ENCODE data around the gene GLTPD2.

Gene GLTPD2
- total RNA-seq: 0 to 0.40 reads per million in 2 donors

- no peak for DNase-seq
Observed at GRCh38 chr17:4788807-4789700, at the start of gene GLTPD2. Gene GLTPD2, plus strand, starts transcription at chr17:4788964. Its CDS starts 48 bp downstream, at chr17:4789012.

- DNase-seq: peak; percentile 32 to 69 (median 56)
Observed at GRCh38 chr17:4739122-4740024, 49.4 kb upstream of the GLTPD2 start, which contains the start of the genes CXCL16 and ZMYND15. Gene CXCL16, minus strand, starts transcription at chr17:4739928. Its CDS starts 589 bp downstream, at chr17:4739339. Gene ZMYND15, plus strand, starts transcription at chr17:4739833. Its CDS starts 716 bp downstream, at chr17:4740549.

- no peak for DNase-seq
Observed at GRCh38 chr17:4740025-4740351, 48.8 kb upstream of the GLTPD2 start.

GRCh38 chr17:4740584-4740983 lies 48.2 kb upstream of the GLTPD2 start:
- DNase-seq: no peak

GRCh38 chr17:4741544-4741943 lies 47.2 kb upstream of the GLTPD2 start:
- DNase-seq: no peak

GRCh38 chr17:4742133-4742532 lies 46.6 kb upstream of the GLTPD2 start:
- DNase-seq: no peak

GRCh38 chr17:4742629-4743028 lies 46.1 kb upstream of the GLTPD2 start:
- no peak for DNase-seq

GRCh38 chr17:4743216-4743615 lies 45.5 kb upstream of the GLTPD2 start:
- no peak for DNase-seq

- DNase-seq: no peak
Observed at GRCh38 chr17:4743898-4744297, 44.9 kb upstream of the GLTPD2 start.

GRCh38 chr17:4744999-4745969 lies 43.5 kb upstream of the GLTPD2 start:
- no peak for DNase-seq

GRCh38 chr17:4747847-4748246 lies 40.9 kb upstream of the GLTPD2 start:
- peak in 2 of 5 experiments; percentile 6 to 84 for DNase-seq

GRCh38 chr17:4748686-4749085 lies 40.1 kb upstream of the GLTPD2 start:
- DNase-seq: no peak

- DNase-seq: no peak
Observed at GRCh38 chr17:4750606-4751005, 38.2 kb upstream of the GLTPD2 start.

- no peak for DNase-seq
Observed at GRCh38 chr17:4751932-4752331, 36.8 kb upstream of the GLTPD2 start.

- no peak for DNase-seq
Observed at GRCh38 chr17:4753392-4753791, 35.4 kb upstream of the GLTPD2 start.

GRCh38 chr17:4759776-4760236 lies 29.0 kb upstream of the GLTPD2 start:
- no peak for DNase-seq

GRCh38 chr17:4764595-4764994 lies 24.2 kb upstream of the GLTPD2 start:
- no peak for DNase-seq

- DNase-seq: no peak
Observed at GRCh38 chr17:4766201-4766600, 22.6 kb upstream of the GLTPD2 start.

GRCh38 chr17:4766723-4767122 lies 22.0 kb upstream of the GLTPD2 start:
- no peak for DNase-seq

GRCh38 chr17:4768298-4768697 lies 20.5 kb upstream of the GLTPD2 start:
- no peak for DNase-seq

GRCh38 chr17:4769628-4770027 lies 19.1 kb upstream of the GLTPD2 start:
- DNase-seq: no peak
